ENCODE measurements around the gene WDR86.

The WDR86 gene

GRCh38 chr7:151382079-151382885 lies 27.6 kb downstream of the WDR86 start:
- peaks cover 4 to 17% (median 13%) of the 10 kb centered on the region in 5 donors for H3K27me3 ChIP-seq (ENCODE audit: control insufficient read depth in 5 of 5, insufficient read depth in 4 of 5, low read length in 5 of 5)
- H3K9me3 ChIP-seq (ENCODE audit: control insufficient read depth in 5 of 5, low read length in 5 of 5): peaks cover 0 to 7% (median 0%) of the 10 kb centered on the region in 5 donors
- H3K27ac ChIP-seq (ENCODE audit: low read depth, low read length): no peak overlapping the region
- peaks cover 0 to 26% (median 20%) of the 10 kb centered on the region in 5 donors for H3K36me3 ChIP-seq (ENCODE audit: control insufficient read depth in 5 of 5, insufficient read depth in 5 of 5, low read length in 5 of 5)
- peaks cover 0 to 29% (median 17%) of the 10 kb centered on the region in 5 donors for H3K4me1 ChIP-seq (ENCODE audit: control insufficient read depth in 5 of 5, insufficient read depth in 5 of 5, low read length in 5 of 5)
- H3K4me3 ChIP-seq (ENCODE audit: low read depth in 1 of 5, low read length in 5 of 5): peak overlapping the region in 2 of 5 donors; percentile 16 to 47
- no peak overlapping the region for H3K9ac ChIP-seq (ENCODE audit: low read length in 5 of 5)

GRCh38 chr7:151381348-151382078 lies 28.3 kb downstream of the WDR86 start:
- Histone ChIP-seq H3K4me3 (ENCODE audit: low read depth in 1 of 5, low read length in 5 of 5) (peak overlapping the region in 2 of 5 donors; percentile 16 to 47), H3K9ac (ENCODE audit: low read length in 5 of 5) (peak overlapping the region in 1 of 5 donors; percentile 11), H3K27me3 (ENCODE audit: control insufficient read depth in 5 of 5, insufficient read depth in 4 of 5, low read length in 5 of 5) (peaks cover 4 to 17% (median 13%) of the 10 kb centered on the region in 5 donors), H3K36me3 (ENCODE audit: control insufficient read depth in 5 of 5, insufficient read depth in 5 of 5, low read length in 5 of 5) (peaks cover 3 to 34% (median 27%) of the 10 kb centered on the region in 5 donors), H3K27ac (ENCODE audit: low read depth, low read length) (no peak overlapping the region), H3K9me3 (ENCODE audit: control insufficient read depth in 5 of 5, low read length in 5 of 5) (peaks cover 0 to 7% (median 0%) of the 10 kb centered on the region in 5 donors), H3K4me1 (ENCODE audit: control insufficient read depth in 5 of 5, insufficient read depth in 5 of 5, low read length in 5 of 5) (peaks cover 0 to 22% (median 13%) of the 10 kb centered on the region in 5 donors)

- Histone ChIP-seq H3K27ac (ENCODE audit: low read depth, low read length) (no peak overlapping the region), H3K9ac (ENCODE audit: low read length in 5 of 5) (peak overlapping the region in 1 of 5 donors; percentile 11), H3K36me3 (ENCODE audit: control insufficient read depth in 5 of 5, insufficient read depth in 5 of 5, low read length in 5 of 5) (peaks cover 3 to 39% (median 32%) of the 10 kb centered on the region in 5 donors), H3K4me3 (ENCODE audit: low read depth in 1 of 5, low read length in 5 of 5) (peak overlapping the region in 1 of 5 donors; percentile 47), H3K4me1 (ENCODE audit: control insufficient read depth in 5 of 5, insufficient read depth in 5 of 5, low read length in 5 of 5) (peaks cover 0 to 17% (median 13%) of the 10 kb centered on the region in 5 donors), H3K27me3 (ENCODE audit: control insufficient read depth in 5 of 5, insufficient read depth in 4 of 5, low read length in 5 of 5) (peaks cover 4 to 17% (median 13%) of the 10 kb centered on the region in 5 donors), H3K9me3 (ENCODE audit: control insufficient read depth in 5 of 5, low read length in 5 of 5) (peaks cover 0 to 7% (median 0%) of the 10 kb centered on the region in 5 donors)
Observed at GRCh38 chr7:151381098-151381347, 28.8 kb downstream of the WDR86 start.

- Histone ChIP-seq H3K27ac (ENCODE audit: low read depth, low read length) (no peak overlapping the region), H3K9me3 (ENCODE audit: control insufficient read depth in 5 of 5, low read length in 5 of 5) (peaks cover 0 to 7% (median 0%) of the 10 kb centered on the region in 5 donors), H3K4me1 (ENCODE audit: control insufficient read depth in 5 of 5, insufficient read depth in 5 of 5, low read length in 5 of 5) (peaks cover 0 to 15% (median 13%) of the 10 kb centered on the region in 5 donors), H3K27me3 (ENCODE audit: control insufficient read depth in 5 of 5, insufficient read depth in 4 of 5, low read length in 5 of 5) (peaks cover 4 to 17% (median 13%) of the 10 kb centered on the region in 5 donors), H3K36me3 (ENCODE audit: control insufficient read depth in 5 of 5, insufficient read depth in 5 of 5, low read length in 5 of 5) (peaks cover 3 to 44% (median 38%) of the 10 kb centered on the region in 5 donors), H3K4me3 (ENCODE audit: low read depth in 1 of 5, low read length in 5 of 5) (no peak overlapping the region), H3K9ac (ENCODE audit: low read length in 5 of 5) (no peak overlapping the region)
Observed at GRCh38 chr7:151380199-151381097, 29.4 kb downstream of the WDR86 start.

- H3K9me3 ChIP-seq (ENCODE audit: control insufficient read depth in 5 of 5, low read length in 5 of 5): peaks cover 0 to 4% (median 0%) of the 10 kb centered on the region in 5 donors
- H3K4me3 ChIP-seq (ENCODE audit: low read depth in 1 of 5, low read length in 5 of 5): no peak overlapping the region
- H3K9ac ChIP-seq (ENCODE audit: low read length in 5 of 5): no peak overlapping the region
- peaks cover 4 to 17% (median 13%) of the 10 kb centered on the region in 5 donors for H3K27me3 ChIP-seq (ENCODE audit: control insufficient read depth in 5 of 5, insufficient read depth in 4 of 5, low read length in 5 of 5)
- peaks cover 0 to 15% (median 13%) of the 10 kb centered on the region in 5 donors for H3K4me1 ChIP-seq (ENCODE audit: control insufficient read depth in 5 of 5, insufficient read depth in 5 of 5, low read length in 5 of 5)
- no peak overlapping the region for H3K27ac ChIP-seq (ENCODE audit: low read depth, low read length)
- H3K36me3 ChIP-seq (ENCODE audit: control insufficient read depth in 5 of 5, insufficient read depth in 5 of 5, low read length in 5 of 5): peaks cover 3 to 48% (median 42%) of the 10 kb centered on the region in 5 donors
Observed at GRCh38 chr7:151379534-151380198, 30.2 kb downstream of the WDR86 start.

- peaks cover 4 to 17% (median 12%) of the 10 kb centered on the region in 5 donors for H3K27me3 ChIP-seq (ENCODE audit: control insufficient read depth in 5 of 5, insufficient read depth in 4 of 5, low read length in 5 of 5)
- peaks cover 0 to 15% (median 13%) of the 10 kb centered on the region in 5 donors for H3K4me1 ChIP-seq (ENCODE audit: control insufficient read depth in 5 of 5, insufficient read depth in 5 of 5, low read length in 5 of 5)
- no peaks in the 10 kb centered on the region for H3K9me3 ChIP-seq (ENCODE audit: control insufficient read depth in 5 of 5, low read length in 5 of 5)
- H3K27ac ChIP-seq (ENCODE audit: low read depth, low read length): no peak overlapping the region
- H3K36me3 ChIP-seq (ENCODE audit: control insufficient read depth in 5 of 5, insufficient read depth in 5 of 5, low read length in 5 of 5): peaks cover 3 to 53% (median 47%) of the 10 kb centered on the region in 5 donors
- no peak overlapping the region for H3K4me3 ChIP-seq (ENCODE audit: low read depth in 1 of 5, low read length in 5 of 5)
- H3K9ac ChIP-seq (ENCODE audit: low read length in 5 of 5): no peak overlapping the region
Observed at GRCh38 chr7:151379193-151379520, 30.7 kb downstream of the WDR86 start.

- Histone ChIP-seq H3K9ac (ENCODE audit: low read length in 5 of 5) (no peak overlapping the region), H3K4me1 (ENCODE audit: control insufficient read depth in 5 of 5, insufficient read depth in 5 of 5, low read length in 5 of 5) (peaks cover 0 to 15% (median 13%) of the 10 kb centered on the region in 5 donors), H3K4me3 (ENCODE audit: low read depth in 1 of 5, low read length in 5 of 5) (no peak overlapping the region), H3K9me3 (ENCODE audit: control insufficient read depth in 5 of 5, low read length in 5 of 5) (no peaks in the 10 kb centered on the region), H3K36me3 (ENCODE audit: control insufficient read depth in 5 of 5, insufficient read depth in 5 of 5, low read length in 5 of 5) (peaks cover 3 to 58% (median 52%) of the 10 kb centered on the region in 5 donors), H3K27ac (ENCODE audit: low read depth, low read length) (no peak overlapping the region), H3K27me3 (ENCODE audit: control insufficient read depth in 5 of 5, insufficient read depth in 4 of 5, low read length in 5 of 5) (peaks cover 4 to 17% (median 12%) of the 10 kb centered on the region in 5 donors)
Observed at GRCh38 chr7:151378496-151379192, 31.2 kb downstream of the WDR86 start.

- Histone ChIP-seq H3K9me3 (ENCODE audit: control insufficient read depth in 5 of 5, low read length in 5 of 5) (no peaks in the 10 kb centered on the region), H3K9ac (ENCODE audit: low read length in 5 of 5) (no peak overlapping the region), H3K4me3 (ENCODE audit: low read depth in 1 of 5, low read length in 5 of 5) (no peak overlapping the region), H3K27ac (ENCODE audit: low read depth, low read length) (no peak overlapping the region), H3K36me3 (ENCODE audit: control insufficient read depth in 5 of 5, insufficient read depth in 5 of 5, low read length in 5 of 5) (peaks cover 3 to 65% (median 57%) of the 10 kb centered on the region in 5 donors), H3K27me3 (ENCODE audit: control insufficient read depth in 5 of 5, insufficient read depth in 4 of 5, low read length in 5 of 5) (peaks cover 4 to 17% (median 12%) of the 10 kb centered on the region in 5 donors), H3K4me1 (ENCODE audit: control insufficient read depth in 5 of 5, insufficient read depth in 5 of 5, low read length in 5 of 5) (peaks cover 0 to 15% (median 13%) of the 10 kb centered on the region in 5 donors)
Observed at GRCh38 chr7:151378011-151378410, 31.8 kb downstream of the WDR86 start.
